Stimulated activated CD8-positive, alpha-beta memory T cell treated with anti-CD3 and anti-CD28 coated beads, Interleukin-15, amount 100 ng/mL, for 4 hours (primary cell): ENCODE results near the gene ST6GALNAC1.
"Not testable (repeated sequence)": the region's sequence is repeated elsewhere in the genome, so short reads cannot be mapped to it uniquely, and the experiment has no call there.

ENCODE experiments used
- DNase-seq, 2 donors: peaks; one replicate each; pipeline ENCODE4 v3.0.0-alpha.2; 2020; ENCODE audit warnings: low read depth in 2 of 2

ST6GALNAC1 gene

DNA sequence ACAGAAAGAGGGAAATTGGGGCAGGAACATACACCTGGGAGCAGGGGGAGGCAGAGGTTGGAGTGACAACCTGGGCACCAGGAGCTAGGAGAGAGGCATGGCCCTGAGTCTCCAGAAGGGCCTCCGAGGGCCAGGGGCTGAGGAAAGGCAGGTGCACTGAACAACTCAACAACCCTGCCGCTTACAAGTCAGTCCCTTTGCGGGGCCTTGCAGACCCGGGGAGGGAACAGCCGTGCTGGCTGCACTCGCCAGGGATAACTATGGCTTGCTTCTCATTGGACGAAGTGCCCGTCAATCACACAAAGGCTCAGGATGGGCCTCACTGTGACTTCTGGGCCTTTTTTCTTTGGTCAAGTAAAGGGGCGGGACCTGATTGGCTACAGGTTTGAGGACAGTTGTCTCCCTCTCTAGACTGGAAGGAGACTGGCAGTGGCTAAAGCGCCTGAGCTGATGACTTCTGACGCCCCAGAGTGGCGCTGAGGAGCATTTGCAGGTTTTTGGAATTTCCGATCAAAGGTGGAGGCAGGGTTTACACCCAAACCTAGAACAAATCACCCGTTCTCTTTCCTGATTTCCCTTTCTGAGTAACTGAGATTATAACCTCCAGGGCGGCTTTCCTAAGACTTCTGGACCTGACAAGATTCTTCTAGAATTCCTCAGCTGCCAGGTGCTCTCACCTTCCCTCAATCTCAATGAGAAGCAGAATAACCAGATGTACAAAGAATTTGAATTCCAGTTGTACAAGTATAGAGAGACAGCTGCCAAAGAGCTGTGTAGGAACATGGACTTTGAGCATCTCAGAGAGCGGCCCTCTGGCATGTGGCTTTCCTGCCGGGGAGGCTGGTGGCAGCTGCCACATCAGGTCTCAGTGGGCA lies 30.3 kb downstream of the ST6GALNAC1 start:
- DNase-seq: no peak

DNA sequence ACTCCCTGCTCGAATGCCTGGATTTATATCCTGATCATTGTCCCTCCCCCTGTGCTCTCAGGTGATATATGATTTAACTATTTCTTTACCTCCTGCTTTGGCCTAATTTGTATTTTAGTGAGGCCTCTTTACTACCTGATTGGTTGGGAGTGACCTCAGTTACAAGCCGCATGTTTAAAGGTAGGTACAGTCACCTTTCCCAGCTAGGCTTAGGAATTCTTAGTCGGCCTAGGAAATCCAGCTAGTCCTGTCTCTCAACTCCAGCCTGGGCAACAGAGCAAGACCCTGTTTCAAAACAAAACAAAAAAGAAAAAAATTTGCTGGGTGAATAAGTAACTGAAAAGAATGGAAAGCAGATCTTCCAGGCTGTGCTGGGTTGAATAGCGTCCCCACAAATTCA lies 31.1 kb downstream of the ST6GALNAC1 start:
- DNase-seq: no peak

DNA sequence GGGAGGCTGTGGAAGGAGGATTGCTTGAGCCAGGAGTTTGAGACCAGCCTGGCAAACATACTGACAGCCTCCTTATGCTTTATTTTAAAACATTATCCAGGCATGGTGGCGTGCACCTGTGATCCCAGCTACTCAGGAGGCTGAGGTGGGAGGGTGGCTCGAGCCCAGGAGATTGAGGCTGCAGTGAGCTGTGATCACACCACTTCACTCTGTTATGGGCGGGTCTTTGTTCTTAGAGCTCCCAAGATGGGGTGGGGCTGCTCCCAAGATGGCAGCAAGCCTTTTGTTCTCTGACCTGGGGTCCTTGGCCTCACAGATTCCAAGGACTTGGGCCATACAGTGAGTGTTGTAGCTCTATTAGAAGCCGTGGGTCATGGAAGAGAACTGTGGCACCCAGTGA lies 31.8 kb downstream of the ST6GALNAC1 start:
- no peak for DNase-seq

DNA sequence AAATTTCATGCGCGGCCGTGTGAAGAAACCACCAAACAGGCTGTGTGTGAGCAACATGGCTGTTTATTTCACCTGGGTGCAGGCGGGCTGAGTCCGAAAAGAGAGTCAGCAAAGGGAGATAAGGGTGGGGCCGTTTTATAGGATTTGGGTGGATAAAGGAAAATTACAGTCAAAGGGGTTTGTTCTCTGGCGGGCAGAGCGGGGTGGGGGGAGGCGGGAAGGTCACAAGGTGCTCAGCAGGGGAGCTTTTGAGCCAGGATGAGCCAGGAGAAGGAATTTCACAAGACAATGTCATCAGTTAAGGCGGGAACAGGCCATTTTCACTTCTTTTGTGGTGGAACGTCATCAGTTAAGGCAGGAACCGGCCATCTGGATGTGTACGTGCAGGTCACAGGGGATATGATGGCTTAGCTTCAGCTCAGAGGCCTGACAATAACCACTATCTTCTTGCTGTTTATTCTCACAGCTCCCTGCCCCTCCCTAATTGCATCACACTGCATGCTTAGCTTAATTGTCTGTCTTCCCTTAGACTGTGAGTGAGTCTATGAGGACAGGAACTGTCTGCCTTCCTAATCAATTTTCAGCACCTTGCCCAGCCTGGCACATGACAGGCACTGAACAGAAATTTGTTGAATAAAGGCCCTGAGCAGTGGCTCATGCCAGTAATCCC lies 32.3 kb downstream of the ST6GALNAC1 start:
- not testable (repeated sequence) for DNase-seq

DNA sequence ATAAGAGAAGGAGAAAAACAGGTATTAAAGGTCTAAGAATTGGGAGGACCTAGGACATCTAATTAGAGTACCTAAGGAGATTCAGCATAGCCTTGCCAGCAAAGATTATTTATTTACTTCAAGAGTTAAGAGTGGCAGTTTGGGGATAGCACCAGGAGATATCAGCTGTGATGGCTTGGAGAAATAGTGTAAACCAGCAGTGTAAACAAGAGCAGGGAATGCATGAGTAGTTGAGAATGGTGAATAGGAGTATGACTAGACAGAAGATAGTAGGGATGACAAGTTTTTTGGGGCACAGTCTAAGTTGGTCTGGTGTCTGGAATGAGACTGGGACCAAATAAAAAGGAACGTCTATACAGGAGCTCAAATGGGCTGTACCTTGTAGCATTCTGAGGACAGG lies 36.9 kb downstream of the ST6GALNAC1 start:
- not testable (repeated sequence) for DNase-seq

DNA sequence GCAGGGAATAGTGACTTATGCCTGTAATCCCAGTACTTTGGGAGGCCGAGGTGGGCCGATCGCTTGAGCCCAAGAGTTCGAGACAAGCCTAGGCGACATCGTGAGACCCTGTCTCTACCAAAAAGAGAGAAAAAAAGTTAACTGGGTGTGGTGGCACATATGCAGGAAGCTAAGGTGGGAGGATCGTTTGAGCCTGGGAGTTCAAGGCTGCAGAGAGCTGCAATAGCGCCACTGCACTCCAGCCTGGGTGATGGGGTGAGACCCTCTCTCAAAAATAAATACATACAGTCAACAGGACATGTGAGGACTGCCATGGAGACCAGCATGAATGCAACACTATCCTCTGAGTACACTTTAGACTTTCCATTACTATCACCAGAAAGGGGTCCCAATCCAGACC lies 42.5 kb downstream of the ST6GALNAC1 start:
- no peak for DNase-seq

DNA sequence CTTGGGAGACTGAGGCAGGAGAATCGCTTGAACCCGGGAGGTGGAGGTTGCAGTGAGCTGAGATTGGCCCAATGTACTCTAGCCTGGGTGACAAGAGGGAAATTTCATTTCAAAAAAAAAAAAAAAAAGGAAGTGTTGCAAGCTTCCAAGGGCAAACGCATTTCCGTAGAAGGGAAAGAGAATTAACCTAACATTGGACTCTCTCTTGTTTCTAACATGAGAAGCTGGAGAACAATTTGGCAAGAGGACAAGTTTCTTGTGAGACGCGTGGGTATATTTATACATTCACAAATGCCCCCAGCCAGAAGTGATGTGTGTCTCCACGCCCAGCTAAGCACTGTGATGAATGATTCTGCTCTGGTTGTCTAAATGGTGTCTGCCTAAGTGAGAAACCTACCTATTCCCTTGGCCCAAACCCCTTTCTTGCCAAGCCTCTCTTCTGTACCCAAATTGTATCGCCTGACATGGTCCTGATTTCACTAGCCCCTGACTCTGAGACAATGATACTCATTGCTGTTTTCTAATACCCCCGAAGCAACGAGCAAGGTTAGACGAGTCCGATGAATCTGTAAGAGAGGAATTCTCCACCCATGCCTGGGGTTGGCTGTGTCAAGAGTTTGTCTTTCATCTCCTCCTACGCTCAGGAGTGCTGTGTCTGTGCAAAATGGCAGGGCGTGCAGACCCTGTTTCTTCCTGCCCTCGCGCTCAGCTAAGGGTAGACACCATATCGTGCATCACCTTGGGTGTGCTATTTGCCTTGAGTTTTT lies 43.7 kb downstream of the ST6GALNAC1 start:
- no peak for DNase-seq

DNA sequence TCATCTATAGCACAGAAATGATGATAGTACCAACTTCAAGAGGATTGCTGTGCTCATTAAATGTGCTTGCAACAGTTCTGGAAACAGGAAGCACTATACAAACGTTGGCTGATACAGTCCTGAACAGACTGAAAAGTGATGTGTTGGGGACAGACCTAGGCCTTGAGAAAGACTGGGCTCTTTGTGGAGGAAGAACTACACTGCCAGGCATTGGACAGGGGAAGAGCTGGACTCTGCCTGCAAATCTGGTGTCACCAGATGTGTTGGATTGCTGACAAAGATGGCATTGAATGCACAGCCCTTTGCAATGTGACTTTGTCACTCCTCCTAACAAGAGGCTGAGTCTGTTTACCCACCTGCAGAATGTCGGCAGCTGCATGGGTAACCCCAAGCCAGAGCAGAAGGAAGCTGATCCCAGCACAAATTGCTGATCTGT lies 45.5 kb downstream of the ST6GALNAC1 start:
- no peak for DNase-seq

DNA sequence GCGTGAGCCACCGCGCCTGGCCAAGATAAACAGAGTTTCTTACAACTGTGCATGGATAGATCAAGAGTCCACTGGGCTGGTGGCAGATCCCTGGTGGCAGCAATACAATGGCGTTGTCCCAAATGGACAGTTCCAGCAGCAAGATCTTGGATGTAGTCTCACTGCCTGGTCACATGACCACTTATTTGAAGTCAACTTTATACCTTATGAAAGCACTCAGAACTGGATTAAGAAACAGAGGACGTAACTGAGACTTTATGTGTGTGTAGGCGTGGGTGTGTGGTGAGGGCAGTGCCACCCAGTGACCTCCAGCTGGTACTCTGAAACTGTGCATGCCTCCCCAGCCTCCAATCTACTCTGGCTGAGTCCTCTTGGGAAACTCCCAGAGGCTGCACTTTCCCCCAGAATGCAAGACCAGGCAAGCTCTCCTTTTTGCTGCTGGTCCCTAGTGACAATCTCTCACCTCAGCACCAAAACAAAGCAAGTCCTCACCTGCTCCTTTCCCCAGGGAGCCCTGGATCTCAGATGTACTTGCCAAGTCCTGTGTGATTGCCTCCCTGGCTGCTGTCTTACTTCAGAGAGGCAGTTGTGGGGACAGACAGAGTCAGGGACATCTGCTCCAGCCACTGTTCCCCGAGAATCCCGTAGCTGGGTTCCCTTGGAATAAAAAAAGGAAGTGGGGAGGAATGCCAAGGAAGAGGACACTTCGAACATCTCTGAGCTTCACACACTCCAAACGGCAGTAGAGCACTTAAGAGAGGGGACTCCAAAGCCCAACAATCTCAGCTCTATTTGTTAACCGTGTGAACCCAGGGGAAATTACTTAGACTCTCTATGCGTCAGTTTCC lies 46.2 kb downstream of the ST6GALNAC1 start:
- DNase-seq: no peak

DNA sequence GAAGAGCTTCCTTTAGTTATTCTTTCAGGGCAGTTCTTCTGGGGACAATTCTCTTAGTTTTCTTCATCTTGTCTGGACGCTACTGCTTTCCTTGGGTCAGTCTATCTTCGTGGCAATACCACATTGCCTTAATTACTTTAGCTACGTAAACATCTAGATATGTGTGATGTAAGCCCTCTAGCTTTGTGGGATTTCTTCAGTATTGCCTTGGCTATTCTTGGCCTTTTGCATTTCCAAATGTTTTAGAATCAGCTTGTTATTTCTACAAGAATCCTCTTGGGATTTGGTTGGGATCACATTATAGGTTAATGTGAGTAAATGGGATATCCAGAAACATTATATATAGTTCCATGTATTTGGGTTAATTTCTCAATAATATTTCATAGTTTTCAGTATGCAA lies 48.9 kb downstream of the ST6GALNAC1 start:
- no peak for DNase-seq

DNA sequence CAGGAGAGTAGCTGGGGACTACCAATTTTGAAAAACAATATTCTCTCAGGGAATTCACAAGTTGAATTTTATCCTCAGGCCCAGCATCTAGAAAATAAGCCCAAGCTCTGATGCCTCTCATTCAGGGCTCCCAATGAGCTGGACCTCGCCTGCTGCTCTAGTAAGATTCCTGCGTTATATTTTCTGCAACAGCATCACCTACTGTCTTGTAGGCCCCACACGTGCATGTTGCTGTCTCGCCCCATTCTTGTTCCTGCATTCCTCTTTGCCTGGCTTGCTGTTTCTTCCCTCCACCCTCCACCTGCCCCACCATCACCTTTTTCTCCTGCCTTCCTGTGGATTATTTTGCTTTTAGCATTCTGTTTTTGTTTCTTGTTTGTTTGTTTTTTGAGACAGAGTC lies 49.6 kb downstream of the ST6GALNAC1 start:
- no peak for DNase-seq

DNA sequence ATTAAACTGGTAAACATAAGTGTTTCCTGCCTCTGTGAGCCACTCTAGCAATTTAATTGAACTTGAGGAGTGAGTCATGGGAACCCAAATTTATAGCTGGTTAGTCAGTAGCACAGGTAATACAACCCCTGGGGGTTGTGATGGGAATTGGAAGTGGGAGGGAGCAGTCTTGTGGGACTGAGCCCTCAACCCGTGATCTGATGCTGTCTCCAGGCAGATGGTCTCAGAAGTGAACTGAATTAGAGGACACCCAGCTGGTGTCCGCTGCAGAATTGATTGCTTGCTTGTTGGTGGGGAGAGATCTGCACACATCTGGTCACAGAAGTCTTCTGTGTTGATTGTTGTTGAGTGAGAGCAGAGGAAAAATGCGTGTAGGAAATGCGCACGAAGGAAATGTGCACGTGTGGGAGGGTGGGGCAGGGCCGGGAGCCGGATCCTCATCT lies 50.2 kb downstream of the ST6GALNAC1 start:
- no peak for DNase-seq

DNA sequence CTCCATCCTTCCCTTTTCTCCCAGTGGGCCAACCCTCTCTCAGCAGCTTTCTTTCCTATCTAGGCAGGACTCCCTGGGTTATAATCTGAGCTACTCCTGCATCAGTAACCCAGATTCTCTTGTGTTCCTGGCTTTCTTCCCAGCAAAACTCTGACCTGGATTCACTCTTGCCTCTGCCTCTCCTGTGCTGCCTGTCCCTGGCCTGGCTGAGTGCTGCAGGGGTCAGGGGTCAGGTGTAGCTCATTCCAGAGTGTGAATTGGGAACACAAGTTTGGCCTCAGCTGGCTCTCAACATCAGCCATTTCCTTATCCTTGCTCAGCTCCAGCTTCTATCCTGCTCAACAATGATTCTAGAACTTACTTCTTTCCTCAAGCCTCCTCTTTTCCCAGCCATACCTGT lies 55.4 kb downstream of the ST6GALNAC1 start:
- DNase-seq: no peak

DNA sequence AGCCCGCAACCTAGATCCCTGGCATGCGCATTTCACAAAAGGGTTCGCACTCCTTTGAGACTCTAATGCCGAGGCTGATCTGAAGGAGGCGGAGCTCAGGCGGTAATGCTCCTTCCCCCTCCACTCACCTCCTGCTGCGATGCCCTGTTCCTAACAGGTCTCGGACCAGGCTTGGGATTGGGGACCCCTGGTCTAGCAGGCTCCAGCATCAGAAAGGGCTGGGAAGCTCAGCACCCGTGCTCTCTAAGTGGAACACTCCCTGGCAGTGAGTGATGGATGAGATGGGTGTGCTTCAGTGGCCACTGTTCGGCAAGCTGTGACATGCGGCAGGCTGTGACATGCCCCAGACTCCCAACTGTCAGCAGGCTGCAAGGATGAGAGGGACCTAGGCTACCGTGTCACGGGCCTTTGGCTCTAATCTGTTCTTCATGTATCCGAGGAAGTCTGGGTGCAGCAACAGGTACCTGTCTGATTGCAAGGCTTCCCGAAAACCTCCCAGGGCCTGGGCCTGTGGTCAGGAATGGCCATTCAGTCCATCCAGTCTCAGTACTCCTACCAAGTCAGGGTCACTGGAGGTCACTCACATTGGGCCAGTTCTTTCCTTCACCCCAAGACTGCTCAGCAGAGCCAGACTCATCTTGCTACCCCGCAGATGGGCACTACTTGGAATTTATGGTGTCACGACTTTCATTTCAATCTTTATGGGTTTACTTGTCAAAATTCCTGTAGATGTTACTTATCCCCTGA lies 56.6 kb downstream of the ST6GALNAC1 start:
- no peak for DNase-seq

DNA sequence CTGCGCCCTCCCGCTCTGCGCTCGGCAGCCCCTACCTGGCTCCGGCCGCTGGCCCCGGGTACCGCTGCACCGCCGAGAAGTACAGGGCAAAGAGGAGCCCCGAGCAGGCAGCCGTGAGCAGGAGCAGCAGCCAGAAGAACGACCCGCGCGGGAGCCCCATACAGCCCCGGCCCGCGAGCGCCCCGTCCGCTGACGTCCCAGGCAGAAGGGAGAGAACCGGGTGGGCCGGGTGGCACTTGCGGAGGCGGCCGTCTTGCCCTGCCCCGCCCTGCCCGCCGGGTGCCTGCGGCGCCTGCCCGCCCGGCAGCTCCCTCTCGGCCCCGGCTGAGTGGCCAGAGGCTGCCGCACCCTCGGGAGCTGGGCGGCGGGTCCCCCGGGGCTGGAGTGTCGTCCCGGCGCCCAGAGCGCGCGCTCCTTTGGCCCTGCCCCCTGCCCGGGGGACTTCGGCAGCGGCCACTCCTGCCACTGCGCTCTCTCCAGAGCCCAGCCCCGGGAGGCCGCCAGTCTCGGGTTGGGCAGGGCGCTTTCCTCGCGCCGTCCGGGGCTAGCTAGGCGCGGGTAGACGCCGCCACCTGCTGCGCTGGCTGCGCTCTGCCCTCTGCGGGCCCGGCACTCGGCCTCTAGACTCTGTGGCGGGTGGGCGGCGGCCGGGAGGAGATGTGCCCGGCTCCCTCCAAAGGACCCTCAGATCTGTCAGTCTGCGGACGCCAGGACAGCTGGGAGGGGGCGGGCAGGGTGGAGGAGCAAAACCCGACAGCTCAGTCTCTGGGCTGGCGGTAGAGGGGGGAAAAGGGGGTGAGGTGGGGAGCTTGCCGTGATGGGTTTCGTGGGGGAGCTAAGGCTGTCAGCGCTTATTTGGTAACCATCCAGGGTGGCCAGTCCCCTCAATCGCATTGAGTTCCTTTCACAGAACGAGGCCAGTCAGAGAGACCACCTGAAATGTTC lies 57.6 kb downstream of the ST6GALNAC1 start, which contains the start of gene ST6GALNAC2:
Gene ST6GALNAC2 (minus strand): TSS at position 212 of the 945 bp plus-strand sequence. CDS start 52 bp downstream, at position 160.
- DNase-seq: peak in 1 of 2 donors; percentile 7

DNA sequence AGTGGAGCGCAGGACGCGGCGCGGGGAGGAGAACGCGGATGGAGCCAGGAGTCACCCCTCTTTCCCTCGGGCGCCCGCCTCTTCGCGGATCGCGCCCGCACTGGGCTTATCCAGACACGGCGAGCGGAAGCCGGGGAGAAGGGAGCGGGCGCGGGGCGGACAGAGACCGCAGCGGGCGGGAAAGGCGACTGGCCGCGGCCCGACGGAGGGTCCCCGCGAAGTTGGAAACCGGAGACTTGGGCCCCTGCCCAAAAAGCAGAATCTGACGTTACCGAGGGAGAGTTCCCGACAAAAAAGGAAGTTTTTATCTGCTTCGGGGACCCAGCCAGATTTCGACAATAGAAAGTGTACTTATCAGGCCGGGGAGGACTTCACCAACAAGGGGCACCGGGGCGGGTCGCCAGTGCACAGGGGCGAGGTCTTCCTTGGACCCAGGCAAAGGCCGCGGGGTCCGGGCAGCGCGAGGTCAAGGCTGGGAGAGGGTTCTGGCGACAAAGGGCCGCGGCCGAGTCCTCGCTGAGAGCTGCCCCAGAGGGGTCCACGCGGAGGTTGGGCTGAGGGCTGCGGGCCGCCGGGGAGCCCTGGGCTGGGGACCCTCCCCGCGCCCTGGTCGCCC lies 58.4 kb downstream of the ST6GALNAC1 start:
- DNase-seq: no peak

DNA sequence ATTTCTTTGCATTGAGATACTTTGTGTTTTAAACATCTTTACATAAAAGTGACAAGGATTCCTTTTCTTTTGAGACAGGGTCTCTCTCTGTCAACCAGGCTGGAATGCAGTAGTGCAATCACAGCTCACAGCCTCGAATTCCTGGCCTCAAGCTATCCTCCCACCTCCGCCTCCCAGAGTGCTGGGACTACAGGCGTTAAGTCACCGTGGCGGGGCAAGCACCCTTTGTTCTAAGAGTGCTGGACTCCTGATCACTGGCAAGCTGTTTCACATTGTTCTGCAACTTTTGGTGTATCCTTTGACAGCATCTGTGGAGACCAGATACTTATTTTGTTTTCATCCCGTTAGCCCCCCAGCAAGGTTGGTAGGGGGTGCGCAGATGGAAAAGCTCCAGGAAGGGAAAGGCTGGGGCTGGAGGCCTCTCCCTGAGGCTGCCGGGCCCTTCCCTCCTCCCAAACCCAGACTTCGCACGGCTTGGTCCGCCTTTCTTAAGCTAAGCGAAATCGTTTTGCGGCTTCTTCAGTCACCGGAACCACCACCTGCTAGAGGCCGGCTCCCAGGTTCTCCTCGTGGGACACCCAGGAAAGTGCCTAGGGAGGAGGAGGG lies 59.0 kb downstream of the ST6GALNAC1 start:
- DNase-seq: no peak

DNA sequence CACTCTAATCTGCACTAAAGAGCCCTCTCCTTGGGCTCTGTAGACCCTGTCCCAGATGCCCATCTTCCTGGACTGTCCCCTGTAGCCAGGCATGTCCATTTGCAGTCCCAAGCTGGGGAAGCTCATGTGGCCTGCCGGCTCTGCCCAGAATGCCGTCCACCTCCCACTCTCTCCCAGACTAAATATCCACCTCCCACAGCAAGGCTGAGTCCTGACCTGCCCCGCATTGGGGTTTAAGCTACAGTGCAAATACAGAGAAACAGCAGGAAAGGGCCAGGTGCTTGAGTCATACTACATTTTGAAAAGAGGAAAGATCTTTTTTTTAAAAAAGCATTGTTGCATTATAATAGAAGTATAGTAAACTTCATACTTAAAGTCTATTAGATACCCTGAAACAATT lies 60.9 kb downstream of the ST6GALNAC1 start:
- no peak for DNase-seq
